H9 (cell line): Measurements from ENCODE around the gene FAM227B. TPM values are rescaled to one million over a fixed set of nuclear protein-coding genes. Genes with fewer than 3 reads are reported as not detected.

ENCODE experiments used
- DNase-seq: peaks from one replicate; pipeline ENCODE4 v3.0.0-alpha.2; 2017
- H2AFZ ChIP-seq: one replicate; pipeline ENCODE4 v1.6.1; 2013; ENCODE audit warnings: mild to moderate bottlenecking, low read length, control low read depth, moderate library complexity
- H2AK5ac ChIP-seq: 2 replicates; pipeline ENCODE4 v1.6.1; 2013; ENCODE audit warnings: low read length, control low read depth, mixed read lengths; ENCODE audit not compliant: insufficient read length
- H2BK120ac ChIP-seq: one replicate; pipeline ENCODE4 v1.6.1; 2013; ENCODE audit warnings: low read depth, mild to moderate bottlenecking, low read length, control low read depth, inconsistent platforms; ENCODE audit not compliant: poor library complexity, severe bottlenecking
- H2BK12ac ChIP-seq: 2 replicates; pipeline ENCODE4 v1.6.1; 2013; ENCODE audit warnings: low read length, control low read depth, mixed read lengths, low read depth; ENCODE audit not compliant: insufficient read length
- H2BK15ac ChIP-seq: 2 replicates; pipeline ENCODE4 v1.6.1; 2013; ENCODE audit warnings: low read depth, low read length, control low read depth
- H2BK20ac ChIP-seq: one replicate; pipeline ENCODE4 v1.6.1; 2013; ENCODE audit warnings: low read depth, mild to moderate bottlenecking, low read length, control low read depth, inconsistent platforms; ENCODE audit not compliant: poor library complexity, severe bottlenecking
- H2BK5ac ChIP-seq: 2 replicates; pipeline ENCODE4 v1.6.1; 2013; ENCODE audit warnings: low read length, control low read depth, mixed read lengths; ENCODE audit not compliant: insufficient read length
- H3K14ac ChIP-seq: 2 replicates; pipeline ENCODE4 v1.6.1; 2013; ENCODE audit warnings: low read length, control low read depth; ENCODE audit not compliant: insufficient read depth
- H3K18ac ChIP-seq: 2 replicates; pipeline ENCODE4 v1.6.1; 2013; ENCODE audit warnings: low read depth, mild to moderate bottlenecking, mixed read lengths, low read length, control low read depth; ENCODE audit not compliant: insufficient read length
- H3K23ac ChIP-seq: 2 replicates; pipeline ENCODE4 v1.6.1; 2013; ENCODE audit warnings: low read length, control low read depth, mixed read lengths, low read depth; ENCODE audit not compliant: insufficient read length
- H3K23me2 ChIP-seq: 2 replicates; pipeline ENCODE4 v1.6.1; 2013; ENCODE audit warnings: low read depth, mild to moderate bottlenecking, mixed read lengths, low read length, control low read depth; ENCODE audit not compliant: insufficient read length, poor library complexity, severe bottlenecking
- H3K27ac ChIP-seq: 2 replicates; pipeline ENCODE4 v1.5.1; 2013; ENCODE audit warnings: low read length, control low read depth, mixed read lengths, low read depth; ENCODE audit not compliant: insufficient read length
- H3K27me3 ChIP-seq: 2 replicates; pipeline ENCODE4 v1.6.1; 2013; ENCODE audit warnings: low read length, control low read depth, inconsistent platforms; ENCODE audit not compliant: insufficient read depth
- H3K4ac ChIP-seq: 2 replicates; pipeline ENCODE4 v1.6.1; 2013; ENCODE audit warnings: low read depth, mild to moderate bottlenecking, control low read depth, inconsistent platforms, low read length, moderate library complexity
- H3K4me1 ChIP-seq: 2 replicates; pipeline ENCODE4 v1.6.1; 2013; ENCODE audit warnings: low read length, control low read depth, inconsistent platforms; ENCODE audit not compliant: insufficient read depth
- H3K4me2 ChIP-seq: 2 replicates; pipeline ENCODE4 v1.6.1; 2013; ENCODE audit warnings: low read length, control low read depth, mixed read lengths; ENCODE audit not compliant: insufficient read length, insufficient read depth
- H3K56ac ChIP-seq: 2 replicates; pipeline ENCODE4 v1.6.1; 2013; ENCODE audit warnings: low read depth, mild to moderate bottlenecking, mixed read lengths, low read length, control low read depth; ENCODE audit not compliant: insufficient read length
- H3K79me1 ChIP-seq: 2 replicates; pipeline ENCODE4 v1.6.1; 2013; ENCODE audit warnings: low read depth, mild to moderate bottlenecking, moderate library complexity, low read length, control low read depth, inconsistent platforms; ENCODE audit not compliant: insufficient read depth, poor library complexity, severe bottlenecking
- H3K79me2 ChIP-seq: 2 replicates; pipeline ENCODE4 v1.6.1; 2013; ENCODE audit warnings: low read length, control low read depth, inconsistent platforms; ENCODE audit not compliant: insufficient read depth
- H3K9ac ChIP-seq: 2 replicates; pipeline ENCODE4 v1.6.1; 2013; ENCODE audit warnings: low read length, control low read depth, mixed read lengths; ENCODE audit not compliant: insufficient read length; ENCODE audit errors: extremely low read depth
- H3K9me3 ChIP-seq: one replicate; pipeline ENCODE4 v1.6.1; 2013; ENCODE audit warnings: low read depth, low read length, inconsistent platforms; ENCODE audit not compliant: control insufficient read depth
- H3T11ph ChIP-seq: one replicate; pipeline ENCODE4 v1.6.1; 2013; ENCODE audit warnings: mild to moderate bottlenecking, low read length, control low read depth, inconsistent platforms
- H4K20me1 ChIP-seq: one replicate; pipeline ENCODE4 v1.6.1; 2013; ENCODE audit not compliant: control insufficient read depth, insufficient read length, insufficient read depth
- H4K5ac ChIP-seq: 2 replicates; pipeline ENCODE4 v1.6.1; 2013; ENCODE audit warnings: low read depth, mild to moderate bottlenecking, mixed read lengths, low read length, control low read depth; ENCODE audit not compliant: insufficient read length
- H4K8ac ChIP-seq: replicated peaks from 2 replicates; pipeline ENCODE4 v1.6.1; 2013; ENCODE audit warnings: low read length, control low read depth, mixed read lengths, low read depth; ENCODE audit not compliant: insufficient read length
- H4K91ac ChIP-seq: 2 replicates; pipeline ENCODE4 v1.6.1; 2013; ENCODE audit warnings: low read depth, mild to moderate bottlenecking, moderate library complexity, mixed read lengths, low read length, control low read depth; ENCODE audit not compliant: insufficient read length
- H3K27ac Mint-ChIP-seq, 3 experiments: 2 replicates in 2 of 3; 3 replicates in 1 of 3; pipeline ENCODE4 v1.8.0; 2020 to 2021; ENCODE audit warnings: mixed read lengths in 3 of 3, mild to moderate bottlenecking in 1 of 3, moderate library complexity in 1 of 3
- H3K27me3 Mint-ChIP-seq: 2 replicates; pipeline ENCODE4 v1.8.0; 2021; ENCODE audit warnings: low read depth, mild to moderate bottlenecking, moderate library complexity, mixed read lengths
- H3K36me3 Mint-ChIP-seq, 3 experiments: 2 replicates in 2 of 3; 3 replicates in 1 of 3; pipeline ENCODE4 v1.8.0; 2020 to 2021; ENCODE audit warnings: low read depth in 3 of 3, mixed read lengths in 3 of 3; ENCODE audit not compliant: insufficient read depth in 1 of 3
- H3K4me1 Mint-ChIP-seq, 2 experiments: 2 replicates each; pipeline ENCODE4 v1.8.0; 2020; ENCODE audit warnings: mixed read lengths in 2 of 2
- H3K4me3 Mint-ChIP-seq, 2 experiments: 2 replicates in 1 of 2; 3 replicates in 1 of 2; pipeline ENCODE4 v1.8.0; 2020 to 2021; ENCODE audit warnings: mild to moderate bottlenecking in 2 of 2, mixed read lengths in 2 of 2, moderate library complexity in 1 of 2
- H3K9me3 Mint-ChIP-seq, 2 experiments: 2 replicates in 1 of 2; 3 replicates in 1 of 2; pipeline ENCODE4 v1.8.0; 2020; ENCODE audit warnings: mild to moderate bottlenecking in 2 of 2, mixed read lengths in 2 of 2, moderate library complexity in 1 of 2
- WGBS: extraction: QIAGEN DNeasy Blood & Tissue Kit; methylation state at CpG from one replicate; pipeline ENCODE4 v1.1.7; 2013; ENCODE audit warnings: missing lambda C conversion rate, low lambda C conversion rate, mixed read lengths; ENCODE audit not compliant: insufficient read length; ENCODE audit errors: extremely low coverage; 5-methylcytosine and 5-hydroxymethylcytosine counted together
- total RNA-seq: library from RNA; stranded (reverse); gene quantifications from 2 replicates; pipeline ENCODE4 v1.2.1, GENCODE V29; 2021
- TF ChIP-seq, protein P1 (sequence below): fragments of 200-600 bp; sonication (generic); conservative IDR thresholded peaks from 3 replicates; pipeline ENCODE4 v1.8.0; 2021; ENCODE audit warnings: antibody characterized with exemption, mild to moderate bottlenecking

FAM227B gene
- total RNA-seq, 1 experiment from 2014 or later, result 5.5 TPM

- H4K5ac ChIP-seq, result no peak overlapping the region
Measured at GRCh38 chr15:49473031-49473430, 147.6 kb downstream of the FAM227B start.

More at GRCh38 chr15:49473031-49473430, 147.6 kb downstream of the FAM227B start:
- no peak overlapping the region for H3K9ac ChIP-seq
- H3K14ac ChIP-seq, result no peak overlapping the region
- H3K4ac ChIP-seq, result no peak overlapping the region
- H3K9me3 ChIP-seq, result no peaks in the 10 kb centered on the region
- H2AK5ac ChIP-seq, result no peak overlapping the region
- no peak overlapping the region for H4K8ac ChIP-seq
- no peak for DNase-seq
- H3K27ac Mint-ChIP-seq, result no peak overlapping the region
- H4K91ac ChIP-seq, result no peak overlapping the region
- no peak overlapping the region for H3K4me3 Mint-ChIP-seq
- no peak overlapping the region for H2BK5ac ChIP-seq
- no peaks in the 10 kb centered on the region for H3K9me3 Mint-ChIP-seq
- H4K20me1 ChIP-seq, result no peaks in the 10 kb centered on the region
- no peak overlapping the region for H2BK15ac ChIP-seq
- no peak overlapping the region for H2BK20ac ChIP-seq
- no peak overlapping the region for H2BK120ac ChIP-seq
- H3T11ph ChIP-seq, result no peak overlapping the region
- H3K36me3 Mint-ChIP-seq, result no peaks in the 10 kb centered on the region
- H3K23ac ChIP-seq, result no peak overlapping the region
- no peak overlapping the region for H2BK12ac ChIP-seq
- H2AFZ ChIP-seq, result no peak overlapping the region
- no peak overlapping the region for H3K18ac ChIP-seq
- no peak overlapping the region for H3K4me2 ChIP-seq
- H3K79me1 ChIP-seq, result no peaks in the 10 kb centered on the region
- H3K79me2 ChIP-seq, result no peaks in the 10 kb centered on the region
- WGBS, result no CpG with 5 or more reads among the region's 1 CpG
- H3K56ac ChIP-seq, result no peak overlapping the region
- TF ChIP-seq, protein P1, sequence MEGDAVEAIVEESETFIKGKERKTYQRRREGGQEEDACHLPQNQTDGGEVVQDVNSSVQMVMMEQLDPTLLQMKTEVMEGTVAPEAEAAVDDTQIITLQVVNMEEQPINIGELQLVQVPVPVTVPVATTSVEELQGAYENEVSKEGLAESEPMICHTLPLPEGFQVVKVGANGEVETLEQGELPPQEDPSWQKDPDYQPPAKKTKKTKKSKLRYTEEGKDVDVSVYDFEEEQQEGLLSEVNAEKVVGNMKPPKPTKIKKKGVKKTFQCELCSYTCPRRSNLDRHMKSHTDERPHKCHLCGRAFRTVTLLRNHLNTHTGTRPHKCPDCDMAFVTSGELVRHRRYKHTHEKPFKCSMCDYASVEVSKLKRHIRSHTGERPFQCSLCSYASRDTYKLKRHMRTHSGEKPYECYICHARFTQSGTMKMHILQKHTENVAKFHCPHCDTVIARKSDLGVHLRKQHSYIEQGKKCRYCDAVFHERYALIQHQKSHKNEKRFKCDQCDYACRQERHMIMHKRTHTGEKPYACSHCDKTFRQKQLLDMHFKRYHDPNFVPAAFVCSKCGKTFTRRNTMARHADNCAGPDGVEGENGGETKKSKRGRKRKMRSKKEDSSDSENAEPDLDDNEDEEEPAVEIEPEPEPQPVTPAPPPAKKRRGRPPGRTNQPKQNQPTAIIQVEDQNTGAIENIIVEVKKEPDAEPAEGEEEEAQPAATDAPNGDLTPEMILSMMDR, result no peak
- no peaks in the 10 kb centered on the region for H3K4me1 Mint-ChIP-seq
- no peaks in the 10 kb centered on the region for H3K27me3 ChIP-seq
- no peaks in the 10 kb centered on the region for H3K27me3 Mint-ChIP-seq
- H3K27ac ChIP-seq, result no peak overlapping the region
- no peaks in the 10 kb centered on the region for H3K23me2 ChIP-seq
- H3K4me1 ChIP-seq, result no peaks in the 10 kb centered on the region
